Stimulated activated CD8-positive, alpha-beta memory T cell treated with anti-CD3 and anti-CD28 coated beads, Interleukin-12 subunit alpha, Interleukin-12 subunit beta, amount 100 ng/mL, for 4 hours (primary cell): Measurements from ENCODE around the gene TMIGD1.

ENCODE experiments used
- DNase-seq: peaks from one replicate; pipeline ENCODE4 v3.0.0-alpha.2; 2020; ENCODE audit warnings: low read depth

TMIGD1 gene

GRCh38 chr17:30326809-30327208 is 7.0 kb downstream of the TMIGD1 start:
- DNase-seq, result no peak

DNA sequence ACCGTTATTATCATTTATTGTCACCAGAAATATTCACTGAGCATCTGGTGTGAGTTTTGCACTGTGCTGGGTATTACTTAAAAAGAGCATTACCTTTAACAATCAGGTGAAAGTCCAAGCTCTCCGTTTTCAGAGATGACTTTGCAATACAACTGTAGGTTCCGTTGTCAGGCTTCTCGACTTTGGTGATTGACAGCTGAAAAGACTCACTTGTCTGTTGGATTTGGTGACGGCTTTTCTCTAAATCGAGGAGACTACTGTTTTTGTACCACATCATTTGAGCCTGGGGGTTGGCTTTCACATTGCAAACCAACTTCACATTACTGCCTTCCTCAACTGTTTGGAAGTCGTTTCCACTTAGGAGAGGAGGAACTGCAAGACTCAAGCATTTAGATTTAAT is 9.1 kb downstream of the TMIGD1 start:
- no peak for DNase-seq

GRCh38 chr17:30323895-30324319 is 9.9 kb downstream of the TMIGD1 start:
- DNase-seq, result no peak

GRCh38 chr17:30323262-30323894 is 10.5 kb downstream of the TMIGD1 start:
- DNase-seq, result no peak

- no peak for DNase-seq
These were observed 12.5 kb downstream of the TMIGD1 start for GRCh38 chr17:30321314-30321713.

DNA sequence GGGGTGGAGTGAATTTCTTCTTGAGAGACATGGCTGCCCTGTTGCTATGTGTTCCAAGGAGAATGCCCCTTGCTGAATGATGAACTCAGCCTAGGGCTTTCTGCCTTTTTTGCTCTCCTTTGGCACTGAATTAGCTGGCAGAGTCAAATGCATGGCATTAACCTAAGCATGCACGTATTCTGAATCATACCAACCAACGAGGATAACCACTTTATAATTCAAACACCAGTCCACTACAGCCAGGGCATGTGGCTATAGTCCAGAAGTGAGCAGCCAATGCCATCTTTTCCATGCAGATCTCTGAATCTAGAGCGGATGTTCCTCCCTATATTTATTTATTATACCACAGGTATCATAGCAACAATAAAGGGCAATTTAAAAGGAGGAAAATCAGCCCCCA is 15.7 kb downstream of the TMIGD1 start:
- DNase-seq, result no peak

- DNase-seq, result no peak
These were observed 17.1 kb downstream of the TMIGD1 start for GRCh38 chr17:30316736-30317135.

DNA sequence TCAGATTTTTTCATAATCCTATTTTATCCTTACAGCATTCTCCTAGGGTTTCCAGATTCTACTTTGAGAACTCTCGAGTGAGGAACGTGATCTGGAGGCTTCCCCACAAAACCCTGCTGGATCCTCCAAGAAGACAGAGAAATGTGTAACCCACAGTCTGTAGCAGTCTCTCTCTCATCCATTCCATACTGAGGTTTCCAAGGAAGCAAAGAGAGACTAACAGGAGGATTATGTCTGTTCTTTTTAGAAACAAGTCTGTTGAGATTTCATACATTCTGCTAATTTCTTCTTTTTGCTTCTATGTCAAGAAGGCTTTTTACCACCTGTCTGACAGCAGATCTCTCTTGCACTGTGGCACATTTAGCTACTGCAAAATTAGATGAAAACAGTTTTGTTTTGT is 18.8 kb downstream of the TMIGD1 start:
- no peak for DNase-seq

DNA sequence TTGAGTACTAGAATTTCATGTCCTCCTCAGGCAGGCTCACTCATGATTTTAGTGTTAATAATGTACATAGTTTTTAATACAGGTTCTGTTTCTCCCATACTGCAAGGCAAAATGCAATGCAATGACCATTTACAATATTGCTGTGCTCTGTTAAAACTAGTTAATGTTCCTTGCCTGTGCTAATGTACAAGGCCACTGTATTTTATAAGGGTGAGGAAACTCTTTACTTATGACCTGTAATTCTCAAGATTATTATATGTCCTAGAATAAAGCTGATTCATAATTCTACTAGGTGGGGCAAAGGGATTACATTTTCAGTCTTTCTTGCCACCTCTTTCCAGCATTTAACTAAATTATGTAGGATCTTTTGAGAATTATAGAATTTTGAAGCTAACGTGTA is 19.4 kb downstream of the TMIGD1 start:
- DNase-seq, result no peak

- DNase-seq, result no peak
These were observed 21.6 kb downstream of the TMIGD1 start for GRCh38 chr17:30312226-30312625.

DNA sequence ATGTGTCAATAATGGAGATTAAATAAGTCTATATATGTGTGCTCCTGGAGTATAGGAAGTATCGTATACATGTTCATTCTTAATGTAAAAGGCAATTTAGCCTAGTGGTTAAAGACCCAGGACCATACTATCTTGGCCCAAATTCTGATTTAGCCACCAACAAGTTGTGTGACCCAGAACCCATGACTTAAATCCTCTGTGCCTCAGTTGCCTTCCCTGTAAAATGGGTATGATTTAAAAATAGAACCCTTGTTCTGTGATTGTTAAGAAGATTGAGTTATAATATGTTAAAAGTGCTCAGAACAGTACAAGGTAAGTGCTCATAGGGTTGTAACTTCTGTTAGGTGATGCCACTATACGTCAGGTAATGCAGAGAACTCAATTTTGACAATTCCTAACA is 23.3 kb downstream of the TMIGD1 start:
- no peak for DNase-seq

DNA sequence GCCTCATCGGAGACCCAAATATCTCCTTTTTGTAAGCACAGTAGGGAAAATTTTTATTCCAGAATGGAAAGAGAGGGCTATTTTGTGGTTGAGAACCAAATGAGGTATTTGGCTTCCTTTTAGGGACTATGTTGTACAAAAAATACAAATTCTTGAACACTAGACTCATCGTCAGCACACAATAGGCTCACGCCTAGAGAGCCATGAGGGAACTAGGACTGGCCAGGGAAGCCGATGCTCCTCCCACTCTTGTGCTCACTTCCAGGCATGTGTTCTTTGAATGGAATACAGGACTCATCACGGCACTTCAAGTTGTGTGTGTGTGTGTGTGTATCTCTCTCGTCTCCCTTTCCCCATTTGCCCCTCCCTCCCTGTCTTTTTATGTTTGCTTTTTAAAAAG is 24.3 kb downstream of the TMIGD1 start:
- no peak for DNase-seq

GRCh38 chr17:30308406-30308805 is 25.5 kb downstream of the TMIGD1 start:
- no peak for DNase-seq

GRCh38 chr17:30304778-30305177 is 29.1 kb downstream of the TMIGD1 start:
- DNase-seq, result no peak

GRCh38 chr17:30302241-30302640 is 31.6 kb downstream of the TMIGD1 start:
- no peak for DNase-seq

- no peak for DNase-seq
These were observed 33.0 kb downstream of the TMIGD1 start for GRCh38 chr17:30300818-30301217.

DNA sequence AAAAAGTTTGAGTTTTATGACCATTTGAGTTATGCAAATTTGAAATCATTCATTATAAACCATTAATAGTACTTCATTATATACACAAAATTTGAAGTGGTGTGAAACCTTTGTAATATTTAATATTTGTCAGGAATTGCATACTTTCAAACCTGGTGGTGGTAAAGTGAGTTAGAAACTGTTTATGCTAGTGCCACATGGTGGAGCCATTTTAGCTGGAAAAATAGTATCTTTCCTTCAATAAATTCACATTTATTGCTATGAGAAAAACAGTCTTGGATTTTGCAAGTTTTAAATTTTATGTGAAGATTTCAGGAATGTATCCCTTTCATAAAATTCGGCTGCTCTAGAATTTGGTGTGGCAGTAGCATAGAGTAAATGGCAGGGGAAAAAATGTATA is 34.9 kb downstream of the TMIGD1 start:
- DNase-seq, result no peak

- DNase-seq, result no peak
These were observed 36.1 kb downstream of the TMIGD1 start for GRCh38 chr17:30297715-30298114.

DNA sequence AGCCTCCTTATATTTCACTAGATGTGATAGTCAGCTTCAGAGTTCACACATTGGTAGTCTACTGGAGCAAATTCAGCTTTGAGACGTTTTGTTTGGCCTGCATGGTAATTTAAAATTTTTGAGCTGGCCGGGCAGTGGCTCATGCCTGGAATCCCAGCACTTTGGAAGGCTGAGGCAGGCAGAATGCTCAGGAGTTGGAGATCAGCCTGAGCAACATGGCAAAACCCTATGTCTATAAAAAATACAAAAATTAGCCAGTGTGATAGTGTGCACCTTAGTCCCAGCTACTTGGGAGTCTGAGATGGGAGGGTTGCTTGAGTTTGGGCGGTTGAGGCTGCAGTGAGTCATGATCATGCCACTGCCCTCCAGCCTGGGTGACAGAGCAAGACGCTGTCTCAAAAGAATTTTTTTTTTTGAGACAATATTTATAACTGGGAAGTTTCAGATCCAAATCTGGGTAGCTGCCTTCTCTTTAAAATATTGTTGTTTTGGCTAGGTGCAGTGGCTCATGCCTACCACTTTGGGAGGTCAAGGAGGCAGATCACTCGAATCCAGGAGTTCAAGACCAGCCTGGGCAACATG is 37.3 kb downstream of the TMIGD1 start:
- no peak for DNase-seq

- DNase-seq, result no peak
These were observed 41.5 kb downstream of the TMIGD1 start for GRCh38 chr17:30292286-30292858.

- DNase-seq, result peak; percentile 81
These were observed 42.1 kb downstream of the TMIGD1 start, which contains the start of gene BLMH for GRCh38 chr17:30291543-30292285. TSS of gene BLMH (minus strand) at chr17:30291944. CDS start at chr17:30291819, 125 bp downstream.

DNA sequence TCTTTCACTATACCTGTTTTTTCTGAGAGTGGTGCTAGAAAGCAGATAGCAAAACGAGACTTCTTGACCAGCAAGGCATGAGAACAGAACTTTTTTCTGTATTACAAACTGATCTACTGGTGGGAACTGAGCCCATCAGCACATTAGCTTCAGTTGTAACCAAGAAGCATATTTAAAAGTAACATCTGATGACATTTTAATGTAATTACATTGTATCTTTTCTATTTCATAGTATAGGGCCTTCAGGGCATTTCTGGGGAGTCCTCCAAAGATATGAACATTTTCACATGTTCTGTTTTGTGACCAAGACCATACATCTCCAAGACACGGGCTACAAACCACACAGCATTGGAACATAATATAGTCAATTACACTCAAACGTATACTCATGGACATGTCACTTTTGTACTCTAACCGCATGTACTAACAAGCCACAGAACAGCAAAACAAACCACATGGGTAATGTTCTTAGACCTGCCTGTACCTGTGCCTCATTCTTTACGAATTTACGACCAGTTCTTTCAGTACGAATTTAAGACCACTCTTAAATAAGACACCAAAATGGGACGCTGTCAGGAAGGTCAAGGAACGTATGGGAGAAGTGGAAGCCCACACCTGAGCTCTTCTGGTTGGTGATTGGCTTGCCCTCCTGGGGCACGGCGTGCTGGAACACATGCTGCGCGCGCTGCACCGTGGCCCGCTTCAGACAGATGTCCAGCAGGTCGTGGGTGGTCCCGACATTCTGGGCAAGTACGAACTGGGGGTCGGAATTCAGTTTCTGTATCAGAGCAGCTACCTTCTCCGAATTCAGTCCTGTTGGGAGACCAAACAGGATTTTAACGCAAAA is 42.9 kb downstream of the TMIGD1 start:
- peak; percentile 14 for DNase-seq
